Neuronal stem cell (in vitro differentiated cells): ENCODE measurements around the gene GDI2.
"Not testable (repeated sequence)": the region's sequence is repeated elsewhere in the genome, so short reads cannot be mapped to it uniquely, and the experiment has no call there.

ENCODE experiments used
- DNase-seq: peaks from one replicate; pipeline ENCODE4 v3.0.0-alpha.2; 2013; ENCODE audit warnings: low spot score
- H2AFZ ChIP-seq: one replicate; pipeline ENCODE4 v1.6.1; 2013; ENCODE audit warnings: mild to moderate bottlenecking, low read length, inconsistent platforms
- H2AK5ac ChIP-seq: 2 replicates; pipeline ENCODE4 v1.6.1; 2013; ENCODE audit warnings: low read depth, mild to moderate bottlenecking, inconsistent platforms, low read length, moderate library complexity, mixed read lengths
- H2BK120ac ChIP-seq: 2 replicates; pipeline ENCODE4 v1.6.1; 2013; ENCODE audit warnings: low read depth, mild to moderate bottlenecking, inconsistent platforms, low read length, moderate library complexity, mixed read lengths
- H2BK12ac ChIP-seq: one replicate; pipeline ENCODE4 v1.6.1; 2013; ENCODE audit warnings: low read length, inconsistent platforms
- H2BK15ac ChIP-seq: 2 replicates; pipeline ENCODE4 v1.6.1; 2013; ENCODE audit warnings: mild to moderate bottlenecking, low read length, inconsistent platforms, mixed read lengths
- H2BK5ac ChIP-seq: one replicate; pipeline ENCODE4 v1.6.1; 2013; ENCODE audit warnings: inconsistent platforms, mild to moderate bottlenecking, low read length, moderate library complexity
- H3K14ac ChIP-seq: one replicate; pipeline ENCODE4 v1.6.1; 2013; ENCODE audit warnings: low read length, inconsistent platforms
- H3K18ac ChIP-seq: 2 replicates; pipeline ENCODE4 v1.6.1; 2013; ENCODE audit warnings: low read length, inconsistent platforms
- H3K23ac ChIP-seq: 2 replicates; pipeline ENCODE4 v1.6.1; 2013; ENCODE audit warnings: low read depth, mild to moderate bottlenecking, mixed read lengths, low read length, inconsistent platforms; ENCODE audit not compliant: poor library complexity
- H3K27ac ChIP-seq: replicated peaks from 3 replicates; pipeline ENCODE4 v1.5.1; 2013; ENCODE audit warnings: low read length, inconsistent platforms
- H3K27me3 ChIP-seq, 3 experiments: 2 replicates each; pipeline ENCODE4 v1.6.1; 2013; ENCODE audit warnings: low read length in 3 of 3, mild to moderate bottlenecking in 2 of 3, inconsistent platforms in 1 of 3, low read depth in 1 of 3, mixed read lengths in 1 of 3, moderate library complexity in 1 of 3; ENCODE audit not compliant: control insufficient read depth in 3 of 3, insufficient read depth in 3 of 3
- H3K36me3 ChIP-seq, 2 donors: replicated peaks in 1 of 2; 2 replicates each; pipeline ENCODE4 v1.6.1; 2013; ENCODE audit warnings: low read length in 2 of 2; ENCODE audit not compliant: control insufficient read depth in 2 of 2, insufficient read depth in 2 of 2
- H3K4ac ChIP-seq: 2 replicates; pipeline ENCODE4 v1.6.1; 2013; ENCODE audit warnings: inconsistent platforms, mild to moderate bottlenecking, low read length, moderate library complexity
- H3K4me1 ChIP-seq, 2 donors: 1 replicate in 1 of 2; 2 replicates in 1 of 2; pipeline ENCODE4 v1.6.1; 2013; ENCODE audit warnings: low read length in 2 of 2, low read depth in 1 of 2; ENCODE audit not compliant: control insufficient read depth in 2 of 2, insufficient read depth in 1 of 2
- H3K4me2 ChIP-seq: one replicate; pipeline ENCODE4 v1.6.1; 2013; ENCODE audit warnings: mild to moderate bottlenecking, low read length, inconsistent platforms; ENCODE audit not compliant: insufficient read depth, poor library complexity, severe bottlenecking
- H3K4me3 ChIP-seq, 2 donors: 2 replicates each; pipeline ENCODE4 v1.5.1; 2013; ENCODE audit warnings: low read length in 2 of 2, mild to moderate bottlenecking in 2 of 2, inconsistent platforms in 1 of 2, moderate library complexity in 1 of 2
- H3K79me1 ChIP-seq: one replicate; pipeline ENCODE4 v1.6.1; 2013; ENCODE audit warnings: low read depth, mild to moderate bottlenecking, inconsistent platforms, low read length, moderate library complexity
- H3K9ac ChIP-seq: one replicate; pipeline ENCODE4 v1.6.1; 2013; ENCODE audit warnings: mild to moderate bottlenecking, low read depth, low read length, inconsistent platforms; ENCODE audit not compliant: poor library complexity
- H3K9me3 ChIP-seq, 2 donors: replicated peaks in 1 of 2; 2 replicates each; pipeline versions ENCODE3 to v1.6.1; 2013; ENCODE audit warnings: low read length in 2 of 2, mild to moderate bottlenecking in 2 of 2, inconsistent platforms in 1 of 2, low read depth in 1 of 2, mixed read lengths in 1 of 2, moderate library complexity in 1 of 2; ENCODE audit not compliant: control insufficient read depth in 2 of 2, insufficient read depth in 1 of 2
- H4K8ac ChIP-seq: one replicate; pipeline ENCODE4 v1.6.1; 2013; ENCODE audit warnings: low read depth, mild to moderate bottlenecking, inconsistent platforms, low read length, moderate library complexity
- H4K91ac ChIP-seq: one replicate; pipeline ENCODE4 v1.6.1; 2013; ENCODE audit warnings: low read length, low read depth, mild to moderate bottlenecking, inconsistent platforms; ENCODE audit not compliant: poor library complexity
- WGBS, 2 donors: extraction: QIAGEN DNeasy Blood & Tissue Kit; methylation state at CpG; one replicate each; pipeline ENCODE4 v1.1.7; 2013; ENCODE audit warnings: missing lambda C conversion rate in 2 of 2, mixed read lengths in 1 of 2; ENCODE audit not compliant: insufficient read length in 2 of 2, insufficient replicate concordance in 1 of 2; ENCODE audit errors: extremely low coverage in 2 of 2; 5-methylcytosine and 5-hydroxymethylcytosine counted together

GDI2 gene

DNA sequence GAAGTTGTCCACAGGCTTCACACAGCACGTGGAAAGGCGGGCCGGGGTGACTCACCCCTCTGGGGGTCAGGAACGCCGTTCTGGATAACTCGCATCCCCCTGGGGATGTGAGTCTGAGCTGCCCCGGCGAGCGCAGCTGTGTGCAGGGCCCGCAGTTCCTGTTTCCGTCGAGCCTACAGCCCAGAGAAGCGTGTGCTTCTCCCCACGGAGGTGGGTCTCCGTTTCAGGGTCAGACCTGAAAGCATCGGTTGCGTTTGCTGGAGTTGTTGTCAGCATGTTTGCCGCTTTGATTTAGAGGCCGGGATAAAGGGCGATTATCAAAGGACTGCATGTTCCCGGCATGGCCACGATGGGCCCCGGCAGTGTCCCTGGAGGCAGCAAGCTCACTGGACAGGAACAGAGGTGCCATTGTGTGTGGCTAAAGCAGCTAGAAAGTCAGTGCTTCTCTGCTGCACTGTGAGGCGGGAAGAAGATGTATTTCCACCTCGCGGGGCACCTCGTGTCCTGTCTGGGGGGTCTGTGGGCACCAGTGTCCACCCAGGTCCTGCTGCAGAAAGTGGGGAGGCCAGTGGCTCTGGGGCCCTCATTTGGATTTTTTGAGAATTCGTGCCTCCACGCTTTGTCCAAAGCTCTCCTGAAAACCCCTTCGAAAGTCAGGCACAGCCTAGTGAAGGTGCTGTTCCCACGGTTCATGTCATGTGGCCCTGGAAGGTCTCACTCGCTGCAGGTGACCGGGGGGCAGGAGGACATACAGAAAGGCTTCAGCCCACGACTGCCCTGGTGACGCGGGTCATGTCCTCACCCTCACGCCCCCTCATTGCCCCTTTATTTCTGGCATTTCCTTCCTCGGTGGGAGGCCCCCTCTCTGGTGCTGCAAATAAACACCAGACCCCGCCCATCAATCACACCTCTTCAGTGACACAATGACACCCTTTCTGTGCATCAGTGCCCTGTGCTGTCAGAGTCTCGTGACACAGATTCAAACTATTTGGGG is 27.4 kb upstream of the GDI2 start:
- Histone ChIP-seq H4K8ac (peak overlapping the region; percentile 98), H3K18ac (peak overlapping the region; percentile 95), H3K36me3 (peaks cover 0 to 2% of the 10 kb centered on the region in 2 donors), H3K14ac (no peak overlapping the region), H3K4me3 (no peak overlapping the region), H3K23ac (no peak overlapping the region), H3K4me2 (no peak overlapping the region), H3K9ac (no peak overlapping the region), H2BK12ac (peak overlapping the region; percentile 8), H3K4ac (peak overlapping the region; percentile 26), H3K27me3 (peaks cover 0 to 2% (median 0%) of the 10 kb centered on the region in 3 experiments), H3K4me1 (peaks cover 4 to 9% of the 10 kb centered on the region in 2 donors), H4K91ac (no peak overlapping the region), H3K9me3 (no peaks in the 10 kb centered on the region), H2AK5ac (peak overlapping the region; percentile 20), H2AFZ (peak overlapping the region; percentile 81), H2BK120ac (peak overlapping the region; percentile 65), H3K79me1 (peaks cover 4% of the 10 kb centered on the region), H2BK15ac (peak overlapping the region; percentile 96), H2BK5ac (no peak overlapping the region), H3K27ac (peak overlapping the region; percentile 22)
- no peak for DNase-seq
- WGBS, 2 donors, result no CpG with 5 or more reads among the region's 40 CpGs

DNA sequence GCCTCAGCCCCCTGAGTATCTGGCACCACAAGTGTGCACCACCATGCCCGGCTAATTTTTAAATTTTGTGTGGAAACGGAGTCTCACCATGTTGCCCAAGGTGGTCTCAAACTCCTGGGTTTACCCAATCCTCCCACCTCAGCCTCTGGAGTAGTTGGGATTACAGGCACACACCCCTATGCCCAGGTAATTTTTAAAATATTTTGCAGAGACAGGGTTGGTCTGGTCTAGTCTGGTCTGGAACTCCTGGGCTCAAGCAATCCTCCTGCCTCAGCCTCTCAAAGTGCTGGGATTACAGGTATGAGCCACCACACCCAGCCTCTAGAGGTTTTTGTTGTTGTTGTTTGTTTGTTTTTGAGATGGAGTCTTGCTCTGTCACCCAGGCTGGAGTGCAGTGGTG is 22.9 kb upstream of the GDI2 start:
- H2BK12ac ChIP-seq, H3K36me3 ChIP-seq, H2BK120ac ChIP-seq, H4K91ac ChIP-seq, H3K4me2 ChIP-seq, H2AFZ ChIP-seq, H3K4me3 ChIP-seq, H3K18ac ChIP-seq, H3K4me1 ChIP-seq, H2AK5ac ChIP-seq, H2BK5ac ChIP-seq, H3K27me3 ChIP-seq, H4K8ac ChIP-seq, H3K14ac ChIP-seq, H3K23ac ChIP-seq, H3K79me1 ChIP-seq, H3K9ac ChIP-seq, H2BK15ac ChIP-seq, H3K27ac ChIP-seq, H3K4ac ChIP-seq, H3K9me3 ChIP-seq, DNase-seq: not testable (repeated sequence)
- WGBS, 2 donors, result no CpG with 5 or more reads among the region's 2 CpGs

DNA sequence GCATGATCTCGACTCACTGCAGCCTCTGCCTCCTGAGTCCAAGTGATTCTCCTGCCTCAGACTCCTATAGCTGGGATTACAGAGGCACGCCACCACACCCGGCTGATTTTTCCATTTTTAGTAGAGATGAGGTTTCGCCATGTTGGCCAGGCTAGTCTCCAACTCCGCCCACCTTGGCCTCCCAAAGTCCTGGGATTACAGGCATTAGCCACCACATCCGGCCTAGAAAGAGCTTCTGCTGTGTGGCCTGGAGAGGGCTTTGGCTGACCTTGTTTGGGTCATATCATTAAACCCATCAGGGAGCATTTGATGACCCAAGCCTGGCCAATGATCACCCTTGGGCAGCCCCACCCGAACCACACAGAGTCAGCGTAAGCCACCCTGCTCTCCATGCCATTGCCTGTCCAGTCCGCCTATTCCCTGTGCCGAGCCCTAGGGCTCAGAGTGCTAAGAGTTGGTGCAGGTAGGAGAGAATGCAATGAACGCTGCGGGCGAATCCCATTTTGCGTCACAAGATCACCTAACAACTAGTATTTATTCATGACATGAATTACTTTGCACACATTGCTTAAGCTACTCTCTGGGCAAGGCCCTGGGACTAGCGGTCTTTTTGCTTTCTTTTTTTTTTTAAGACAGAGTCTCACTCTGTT is 22.3 kb upstream of the GDI2 start:
- Histone ChIP-seq H2BK15ac (no peak overlapping the region), H3K4me1 (peaks cover 0 to 5% of the 10 kb centered on the region in 2 donors), H3K79me1 (peaks cover 2% of the 10 kb centered on the region), H3K9ac (no peak overlapping the region), H2AFZ (no peak overlapping the region), H3K18ac (no peak overlapping the region), H3K36me3 (peaks cover 0 to 2% of the 10 kb centered on the region in 2 donors), H2BK5ac (no peak overlapping the region), H3K4ac (no peak overlapping the region), H3K4me3 (no peak overlapping the region), H2AK5ac (no peak overlapping the region), H3K27ac (no peak overlapping the region), H2BK120ac (no peak overlapping the region), H4K8ac (no peak overlapping the region), H4K91ac (no peak overlapping the region), H3K9me3 (no peaks in the 10 kb centered on the region), H3K23ac (no peak overlapping the region), H3K27me3 (no peaks in the 10 kb centered on the region), H3K14ac (no peak overlapping the region), H3K4me2 (no peak overlapping the region), H2BK12ac (no peak overlapping the region)
- DNase-seq, result no peak
- WGBS, 2 donors, result no CpG with 5 or more reads among the region's 15 CpGs

DNA sequence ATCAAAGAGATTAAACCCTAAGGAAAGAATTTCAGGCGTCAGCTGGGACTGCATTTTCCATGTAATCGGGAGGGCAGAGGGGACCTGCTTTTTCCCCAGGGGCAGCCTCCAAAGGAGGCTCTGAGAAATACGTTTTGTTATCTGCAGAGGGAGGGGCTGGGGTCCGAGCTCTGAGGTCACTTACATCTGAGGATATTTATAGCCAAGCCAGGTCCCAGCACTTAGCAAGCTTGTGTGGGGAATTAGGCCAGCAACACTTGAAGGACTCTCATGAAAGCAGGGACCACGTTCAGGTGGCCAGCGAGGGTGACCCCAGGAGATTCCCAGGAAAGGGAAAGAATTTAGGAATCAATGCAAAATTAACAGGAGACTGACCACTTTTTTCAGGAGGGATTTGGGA is 20.6 kb upstream of the GDI2 start:
- no peak overlapping the region for H3K4me3 ChIP-seq
- H3K79me1 ChIP-seq, result no peaks in the 10 kb centered on the region
- no peaks in the 10 kb centered on the region for H3K36me3 ChIP-seq
- no peaks in the 10 kb centered on the region for H3K27me3 ChIP-seq
- H3K23ac ChIP-seq, result no peak overlapping the region
- no peaks in the 10 kb centered on the region for H3K9me3 ChIP-seq
- H2BK15ac ChIP-seq, result no peak overlapping the region
- H3K4me1 ChIP-seq, result peaks cover 0 to 1% of the 10 kb centered on the region in 2 donors
- H2BK120ac ChIP-seq, result no peak overlapping the region
- H2AK5ac ChIP-seq, result no peak overlapping the region
- H2AFZ ChIP-seq, result peak overlapping the region; percentile 59
- H3K4me2 ChIP-seq, result no peak overlapping the region
- H4K91ac ChIP-seq, result no peak overlapping the region
- no peak for DNase-seq
- H2BK5ac ChIP-seq, result no peak overlapping the region
- H3K27ac ChIP-seq, result no peak overlapping the region
- no peak overlapping the region for H4K8ac ChIP-seq
- no peak overlapping the region for H2BK12ac ChIP-seq
- no peak overlapping the region for H3K9ac ChIP-seq
- no peak overlapping the region for H3K4ac ChIP-seq
- WGBS, 2 donors, result no CpG with 5 or more reads among the region's 6 CpGs
- H3K18ac ChIP-seq, result no peak overlapping the region
- no peak overlapping the region for H3K14ac ChIP-seq
